Endothelial cell of umbilical vein (primary cell): ENCODE data around the gene SCN2B. TPM values are rescaled to one million over a fixed set of nuclear protein-coding genes. Genes with fewer than 3 reads are reported as not detected.

ENCODE experiments used
- BruUV-seq: library from RNA; stranded (reverse); fragments of 400-500 nt; replicated peaks from 2 replicates; lab custom pipeline; 2021; lab: Mats Ljungman, UMichigan
- CTCF ChIA-PET: fragments of 300-600, 350-600 bp; sonication (Branson Sonifier 250); formaldehyde crosslinking; loops from one replicate; lab custom pipeline; 2021; ENCODE audit warnings: antibody characterized with exemption, inconsistent platforms; lab: Charles Lee
- POLR2A ChIA-PET: fragments of 300-600, 350-600 bp; sonication (Branson Sonifier 250); formaldehyde crosslinking; loops from one replicate; lab custom pipeline; 2021; ENCODE audit warnings: antibody characterized with exemption, inconsistent platforms; lab: Charles Lee
- DNase-seq: peaks from one replicate; pipeline ENCODE4 v3.0.0-alpha.2; 2011; ENCODE audit warnings: low read depth, low spot score
- FAIRE-seq: peaks from 2 replicates; lab custom pipeline; 2011; peaks lifted over from hg19 to GRCh38; lab: Jason Lieb, UNC
- H2AFZ ChIP-seq: 2 replicates; pipeline ENCODE4 v1.6.0; 2012; ENCODE audit warnings: low read depth, low read length, control low read depth, inconsistent platforms
- H3K27ac ChIP-seq: 2 replicates; pipeline ENCODE4 v1.5.1; 2011; ENCODE audit warnings: low read depth, mild to moderate bottlenecking, control low read depth, low read length, moderate library complexity; ENCODE audit not compliant: insufficient read depth
- H3K27me3 ChIP-seq, 2 experiments: 2 replicates each; pipeline versions ENCODE4 v1.6.0 to v1.6.1; 2011; ENCODE audit warnings: low read length in 2 of 2, mixed read lengths in 1 of 2; ENCODE audit not compliant: control insufficient read depth in 2 of 2, insufficient read depth in 2 of 2
- H3K36me3 ChIP-seq, 2 experiments: 2 replicates in 1 of 2; 3 replicates in 1 of 2; pipeline ENCODE4 v1.5.1; 2011; ENCODE audit warnings: low read length in 2 of 2, mild to moderate bottlenecking in 1 of 2, moderate library complexity in 1 of 2; ENCODE audit not compliant: control insufficient read depth in 2 of 2, insufficient read depth in 2 of 2; ENCODE audit errors: extremely low read depth in 1 of 2
- H3K4me1 ChIP-seq: 3 replicates; pipeline ENCODE4 v1.5.1; 2011; ENCODE audit warnings: mild to moderate bottlenecking, low read length; ENCODE audit not compliant: control insufficient read depth, insufficient read depth; ENCODE audit errors: extremely low read depth
- H3K4me2 ChIP-seq: 2 replicates; pipeline ENCODE4 v1.6.1; 2011; ENCODE audit warnings: low read length, control low read depth, mixed read lengths; ENCODE audit not compliant: insufficient read depth
- H3K4me3 ChIP-seq, 3 experiments: fragments of 200-600 bp in 1 of 3; sonication (generic), shearing (Covaris generic) in 1 of 3; replicated peaks in 1 of 3; 2 replicates each; pipeline ENCODE4 v1.5.1; 2011 to 2016; ENCODE audit warnings: control low read depth in 3 of 3, low read length in 3 of 3, mild to moderate bottlenecking in 2 of 3, inconsistent platforms in 1 of 3, low read depth in 1 of 3, moderate library complexity in 1 of 3; ENCODE audit not compliant: insufficient read depth in 1 of 3
- H3K79me2 ChIP-seq: 2 replicates; pipeline ENCODE4 v1.6.0; 2012; ENCODE audit warnings: low read length, inconsistent platforms; ENCODE audit not compliant: control insufficient read depth, insufficient read depth
- H3K9ac ChIP-seq: replicated peaks from 2 replicates; pipeline ENCODE3; 2011; ENCODE audit warnings: low read length, control low read depth; ENCODE audit not compliant: insufficient read depth; ENCODE audit errors: extremely low read depth
- H3K9me1 ChIP-seq: replicated peaks from 3 replicates; pipeline ENCODE4 v1.6.0; 2011; ENCODE audit warnings: mild to moderate bottlenecking, low read length; ENCODE audit not compliant: control insufficient read depth, insufficient read depth; ENCODE audit errors: extremely low read depth
- H3K9me3 ChIP-seq: replicated peaks from 2 replicates; pipeline ENCODE4 v1.5.1; 2012; ENCODE audit warnings: low read length, inconsistent platforms; ENCODE audit not compliant: control insufficient read depth, insufficient read depth
- H4K20me1 ChIP-seq: replicated peaks from 2 replicates; pipeline ENCODE3; 2011; ENCODE audit warnings: mild to moderate bottlenecking, low read length; ENCODE audit not compliant: control insufficient read depth, insufficient read depth; ENCODE audit errors: extremely low read depth
- EZH2 ChIP-seq: IDR thresholded peaks from 2 replicates; pipeline ENCODE4 v1.6.1; 2012; ENCODE audit warnings: borderline replicate concordance, low read depth, mild to moderate bottlenecking, moderate library complexity, low read length, inconsistent platforms; ENCODE audit not compliant: severe bottlenecking
- FOS ChIP-seq: IDR thresholded peaks from 2 replicates; pipeline ENCODE4 v1.6.1; 2011; ENCODE audit warnings: mild to moderate bottlenecking, low read length, moderate library complexity, borderline replicate concordance; ENCODE audit not compliant: insufficient read depth
- GATA2 ChIP-seq: IDR thresholded peaks from 2 replicates; pipeline ENCODE4 v1.7.0; 2011; ENCODE audit warnings: low read depth, mild to moderate bottlenecking, moderate library complexity, mixed read lengths, low read length; ENCODE audit not compliant: insufficient read length, insufficient read depth
- JUN ChIP-seq: IDR thresholded peaks from 2 replicates; pipeline ENCODE4 v1.6.1; 2011; ENCODE audit warnings: borderline replicate concordance, low read depth; ENCODE audit not compliant: insufficient read length, insufficient read depth
- POLR2A ChIP-seq: IDR thresholded peaks from 2 replicates; pipeline ENCODE4 v1.6.1; 2012; ENCODE audit warnings: low read depth, mild to moderate bottlenecking, control low read depth, low read length
- POLR2AphosphoS5 ChIP-seq: IDR thresholded peaks from 2 replicates; pipeline ENCODE4 v1.6.1; 2012; ENCODE audit warnings: low read depth, mild to moderate bottlenecking, control low read depth, low read length, moderate library complexity; ENCODE audit not compliant: insufficient read depth
- dilution Hi-C: fragments of 300-500 bp; cut with MboI; formaldehyde crosslinking; loops from one replicate; pipeline ENCODE4 v1.15.0; 2019; ENCODE audit warnings: low sequenced_read_pairs; ENCODE audit not compliant: extremely low pct_ligation_motif_present
- intact Hi-C: fragments of 100-400 bp; cut with micrococcal nuclease; formaldehyde crosslinking; loops from one replicate; pipeline ENCODE4 v1.10.0; 2022
- polyA plus RNA-seq, 4 experiments: library from polyadenylated mRNA; depleted of rRNA in 3 of 4; stranded (reverse) in 3 of 4; unstranded in 1 of 4; fragments of >200 nt; gene quantifications; 2 replicates each; pipeline versions ENCODE4 v1.2.1 to v1.2.3, GENCODE V29; 2011 to 2012; ENCODE audit warnings: missing spikeins in 1 of 4
- total RNA-seq: library from RNA; stranded (reverse); gene quantifications from 2 replicates; pipeline ENCODE4 v1.2.3, GENCODE V29; 2021
- TF ChIP-seq, protein P1 (sequence below): IDR thresholded peaks from 2 replicates; pipeline ENCODE4 v1.6.1; 2011; ENCODE audit not compliant: insufficient read depth, insufficient read length
- TF ChIP-seq, protein P2 (sequence below), 2 donors: IDR thresholded peaks; 1 replicate in 1 of 2; 2 replicates in 1 of 2; pipeline ENCODE4 v1.5.1; 2011; ENCODE audit warnings: low read length in 2 of 2, mild to moderate bottlenecking in 2 of 2, moderate library complexity in 2 of 2, control low read depth in 1 of 2, inconsistent platforms in 1 of 2, low read depth in 1 of 2; ENCODE audit not compliant: insufficient read depth in 1 of 2; ENCODE audit errors: extremely low read depth in 1 of 2

Gene SCN2B
- total and polyA plus RNA-seq, 2 donors (not counting 3 experiments of a cell fraction or from before 2014, with no cell fraction given), result not detected

DNA sequence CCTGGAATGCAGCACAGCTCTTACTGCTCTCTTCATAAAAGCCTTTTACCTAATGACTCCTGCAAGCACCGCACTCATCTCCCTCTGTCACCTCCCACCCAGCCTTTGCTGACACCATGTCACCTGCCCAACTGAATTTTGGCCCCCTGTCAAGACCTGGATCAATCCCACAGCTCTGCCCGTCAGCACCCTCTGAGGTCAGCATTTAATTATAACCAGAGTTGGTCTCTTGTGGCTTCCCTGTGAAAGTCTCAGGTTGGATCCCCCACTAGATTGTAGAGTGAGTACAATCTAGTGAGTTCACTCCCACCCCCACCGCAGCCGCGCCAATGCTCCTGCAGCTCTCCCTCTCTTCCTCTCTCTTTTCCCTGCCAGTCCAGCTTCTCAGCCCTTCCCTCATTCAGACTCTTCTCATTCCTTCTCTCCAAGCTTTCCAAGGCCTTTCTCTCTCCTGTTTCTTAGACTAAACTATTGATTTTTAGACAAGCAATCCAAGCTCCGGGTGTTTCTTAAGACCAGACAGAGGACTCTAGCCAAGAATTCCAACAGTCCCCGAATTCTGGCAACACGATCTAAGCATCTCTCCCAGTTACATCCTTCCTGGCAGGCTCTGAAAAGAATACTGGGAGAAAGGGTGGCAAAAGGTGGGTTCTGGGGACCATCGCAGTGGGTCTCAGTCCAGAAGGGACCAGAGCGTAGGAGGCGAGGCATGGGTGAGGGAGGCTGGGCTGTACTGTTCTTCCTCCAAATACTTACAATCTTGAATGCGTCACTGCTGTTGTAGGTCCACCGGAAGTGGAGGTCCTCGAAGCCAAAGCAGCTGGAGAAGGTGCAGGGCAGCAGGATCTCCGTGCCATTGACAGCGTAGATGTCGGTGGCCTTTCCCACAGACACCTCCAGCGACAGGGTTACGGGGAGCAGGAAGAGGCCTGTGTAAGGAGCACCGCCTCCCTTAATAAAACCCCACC, 31.9 kb downstream of the SCN2B start:
- Histone ChIP-seq H3K9ac (no peak overlapping the region), H3K4me3 (no peak overlapping the region), H3K27me3 (peaks cover 36 to 41% of the 10 kb centered on the region in 2 experiments), H4K20me1 (no peaks in the 10 kb centered on the region), H3K9me1 (no peaks in the 10 kb centered on the region), H3K9me3 (no peaks in the 10 kb centered on the region), H3K4me1 (no peaks in the 10 kb centered on the region), H3K27ac (no peak overlapping the region), H3K36me3 (no peaks in the 10 kb centered on the region), H3K4me2 (no peak overlapping the region), H2AFZ (no peak overlapping the region), H3K79me2 (no peaks in the 10 kb centered on the region)
- POLR2A ChIA-PET, result no interaction called here
- TF ChIP-seq, protein P1, sequence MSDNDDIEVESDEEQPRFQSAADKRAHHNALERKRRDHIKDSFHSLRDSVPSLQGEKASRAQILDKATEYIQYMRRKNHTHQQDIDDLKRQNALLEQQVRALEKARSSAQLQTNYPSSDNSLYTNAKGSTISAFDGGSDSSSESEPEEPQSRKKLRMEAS, result no peak
- TF ChIP-seq GATA2, result no peak
- TF ChIP-seq POLR2AphosphoS5, result no peak
- no peak for TF ChIP-seq FOS
- TF ChIP-seq POLR2A, result no peak
- no peak for TF ChIP-seq JUN
- TF ChIP-seq EZH2, result no peak
- TF ChIP-seq, protein P2, sequence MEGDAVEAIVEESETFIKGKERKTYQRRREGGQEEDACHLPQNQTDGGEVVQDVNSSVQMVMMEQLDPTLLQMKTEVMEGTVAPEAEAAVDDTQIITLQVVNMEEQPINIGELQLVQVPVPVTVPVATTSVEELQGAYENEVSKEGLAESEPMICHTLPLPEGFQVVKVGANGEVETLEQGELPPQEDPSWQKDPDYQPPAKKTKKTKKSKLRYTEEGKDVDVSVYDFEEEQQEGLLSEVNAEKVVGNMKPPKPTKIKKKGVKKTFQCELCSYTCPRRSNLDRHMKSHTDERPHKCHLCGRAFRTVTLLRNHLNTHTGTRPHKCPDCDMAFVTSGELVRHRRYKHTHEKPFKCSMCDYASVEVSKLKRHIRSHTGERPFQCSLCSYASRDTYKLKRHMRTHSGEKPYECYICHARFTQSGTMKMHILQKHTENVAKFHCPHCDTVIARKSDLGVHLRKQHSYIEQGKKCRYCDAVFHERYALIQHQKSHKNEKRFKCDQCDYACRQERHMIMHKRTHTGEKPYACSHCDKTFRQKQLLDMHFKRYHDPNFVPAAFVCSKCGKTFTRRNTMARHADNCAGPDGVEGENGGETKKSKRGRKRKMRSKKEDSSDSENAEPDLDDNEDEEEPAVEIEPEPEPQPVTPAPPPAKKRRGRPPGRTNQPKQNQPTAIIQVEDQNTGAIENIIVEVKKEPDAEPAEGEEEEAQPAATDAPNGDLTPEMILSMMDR (IDR thresholded peaks at IDR 0.05; ENCODE audit: extremely low read depth in 1 of 2, insufficient read depth in 1 of 2, low read depth in 1 of 2, low read length in 2 of 2), result no peak
- no TSS peak for BruUV-seq
- DNase-seq, result no peak
- intact Hi-C loops (loop anchor here (1.0 kb wide), 5 partner anchors 27 to 344 kb away; no protein-coding TSS in a partner anchor), dilution Hi-C loops (no loop called here)
- CTCF ChIA-PET, result interaction anchor here (1.0 to 7.6 kb wide), 8 partner anchors 8 to 337 kb away, joined by 3 to 112 read pairs (median 3); partner anchors contain the start of gene SCN4B
- no peak for FAIRE-seq
